ENCODE results near the gene DXO. TPM values are rescaled to one million over a fixed set of nuclear protein-coding genes. Genes with fewer than 3 reads are reported as not detected.
A peak's percentile ranks its signal among the peaks of the same experiment; 100 is the strongest.
"Not testable (repeated sequence)": the region's sequence is repeated elsewhere in the genome, so short reads cannot be mapped to it uniquely, and the experiment has no call there.

The DXO gene
- total RNA-seq, 1 donor from 2014 or later, result 6.9 TPM

- no peak for DNase-seq
Observed at GRCh38 chr6:31979238-31979898, 7.4 kb upstream of the DXO start.

- DNase-seq, result no peak
Observed at GRCh38 chr6:31978831-31979230, 6.9 kb upstream of the DXO start.

GRCh38 chr6:31977816-31978431 lies 6.0 kb upstream of the DXO start:
- no peak for DNase-seq

DNA sequence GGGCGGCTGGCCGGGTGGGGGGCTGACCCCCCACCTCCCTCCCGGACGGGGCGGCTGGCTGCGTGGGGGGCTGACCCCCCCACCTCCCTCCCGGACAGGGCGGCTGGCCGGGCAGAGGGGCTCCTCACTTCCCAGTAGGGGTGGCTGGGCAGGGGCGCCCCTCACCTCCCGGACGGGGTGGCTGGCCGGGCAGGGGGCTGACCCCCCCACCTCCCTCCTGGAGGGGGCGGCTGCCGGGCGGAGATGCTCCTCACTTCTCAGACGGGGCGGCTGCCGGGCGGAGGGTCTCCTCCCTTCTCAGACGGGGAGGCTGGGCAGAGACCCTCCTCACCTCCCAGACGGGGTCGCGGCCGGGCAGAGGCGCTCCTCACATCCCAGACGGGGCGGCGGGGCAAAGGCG lies 4.1 kb upstream of the DXO start:
- not testable (repeated sequence) for DNase-seq

GRCh38 chr6:31972709-31973350 lies 892 bp upstream of the DXO start:
- DNase-seq, result no peak

DNA sequence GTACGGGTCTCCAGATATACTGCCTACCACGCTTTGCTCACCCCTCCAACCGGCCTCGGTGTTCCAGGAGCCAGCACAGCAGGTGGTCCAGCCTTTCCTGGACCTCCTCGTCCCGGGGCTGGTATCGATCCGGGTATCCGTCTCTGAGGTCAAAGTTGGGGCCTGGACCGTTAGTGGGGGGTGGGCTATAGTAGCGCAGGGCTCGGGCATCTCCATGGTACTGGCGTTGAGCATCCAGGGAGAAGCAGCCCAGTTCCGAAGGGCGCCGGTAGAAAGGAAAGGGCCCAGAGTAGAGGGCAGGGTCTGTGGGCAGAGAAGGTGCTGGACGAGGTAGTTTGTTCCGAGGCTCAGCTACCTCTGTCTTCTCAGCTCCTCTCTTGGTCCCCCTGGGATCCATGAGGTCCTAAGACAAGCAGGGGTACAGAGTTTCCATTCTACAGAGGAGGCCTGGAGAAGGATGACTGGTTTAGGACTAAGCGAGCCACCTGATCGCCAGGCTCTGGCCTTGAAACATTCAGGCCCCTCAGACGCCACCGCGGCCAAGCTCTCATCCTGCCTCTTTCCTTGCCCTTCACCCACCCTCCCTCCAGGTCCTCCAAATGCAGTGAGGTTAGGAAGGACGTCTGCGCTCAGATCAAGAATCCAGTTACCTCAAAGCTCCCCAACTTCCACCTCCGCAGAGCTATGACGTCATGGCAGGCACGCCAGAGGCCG lies 502 bp downstream of the DXO start:
- no peak for DNase-seq

GRCh38 chr6:31970604-31971271 lies 1.2 kb downstream of the DXO start:
- DNase-seq, result no peak

GRCh38 chr6:31969712-31970603 lies 2.0 kb downstream of the DXO start:
- DNase-seq, result no peak

GRCh38 chr6:31968791-31969711 lies 2.9 kb downstream of the DXO start:
- DNase-seq, result no peak

- DNase-seq, result no peak
Observed at GRCh38 chr6:31968326-31968725, 3.6 kb downstream of the DXO start.

GRCh38 chr6:31967926-31968320 lies 4.0 kb downstream of the DXO start:
- no peak for DNase-seq

DNA sequence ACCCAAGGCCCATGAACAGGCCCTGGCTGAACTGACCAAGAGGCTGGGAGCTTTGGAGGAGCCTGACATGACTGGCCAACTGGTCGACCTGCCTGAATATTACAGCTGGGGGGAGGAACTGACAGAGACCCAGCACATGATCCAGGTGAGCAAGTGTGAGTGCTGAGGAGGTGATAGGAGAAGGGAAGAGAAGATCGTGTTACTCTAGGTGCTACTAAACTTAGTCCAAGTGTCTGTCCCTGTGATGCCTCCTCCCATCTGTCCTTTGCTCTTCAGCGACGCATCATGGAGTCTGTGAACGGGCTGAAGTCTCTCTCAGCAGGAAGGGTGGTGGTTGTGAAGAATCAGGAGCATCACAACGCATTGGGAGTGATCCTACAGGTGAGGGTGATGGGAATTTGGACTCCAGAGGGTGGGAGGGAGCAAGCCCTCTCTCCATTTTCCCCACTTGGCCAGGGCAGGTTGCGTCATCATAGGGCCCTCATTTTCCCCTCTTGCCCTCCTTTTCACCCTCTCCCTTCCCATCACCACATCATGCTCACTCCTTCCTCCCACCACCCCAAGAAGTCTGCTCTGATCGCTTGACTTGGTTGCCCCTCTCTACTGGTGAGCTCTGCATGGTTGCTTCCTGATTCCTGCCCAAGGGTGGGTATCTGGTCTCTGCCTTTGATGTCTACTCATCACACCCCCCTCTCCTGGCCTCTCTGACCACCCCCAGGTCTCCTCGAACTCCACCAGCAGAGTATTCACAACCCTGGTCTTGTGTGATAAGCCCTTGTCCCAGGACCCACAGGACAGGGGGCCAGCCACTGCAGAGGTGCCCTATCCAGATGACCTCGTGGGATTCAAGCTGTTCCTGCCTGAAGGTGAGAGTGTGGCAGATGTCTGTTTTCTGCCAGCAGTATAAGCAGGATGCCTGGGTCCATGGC lies 4.7 kb downstream of the DXO start:
- no peak for DNase-seq

DNA sequence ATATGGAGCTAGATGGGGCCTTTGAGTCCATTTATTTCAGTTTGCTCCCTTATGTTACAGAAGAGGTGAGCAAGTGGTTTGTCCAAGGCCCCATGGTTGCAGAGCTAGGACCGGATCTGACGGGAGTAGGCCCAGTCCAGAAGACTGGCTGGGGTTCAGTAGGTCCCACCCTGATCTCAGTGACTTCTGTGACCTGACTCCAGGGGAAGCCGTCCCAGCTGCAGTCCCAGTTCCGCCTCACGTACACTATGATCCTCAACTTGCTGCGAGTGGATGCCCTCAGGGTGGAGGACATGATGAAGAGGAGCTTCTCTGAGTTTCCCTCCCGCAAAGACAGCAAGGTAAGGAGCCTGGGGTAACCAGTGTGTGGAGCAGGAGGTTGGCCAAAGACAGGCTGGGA lies 5.4 kb downstream of the DXO start:
- no peak for DNase-seq

GRCh38 chr6:31965700-31966099 lies 6.2 kb downstream of the DXO start:
- DNase-seq, result no peak

GRCh38 chr6:31963921-31964320 lies 8.0 kb downstream of the DXO start:
- no peak for DNase-seq

DNA sequence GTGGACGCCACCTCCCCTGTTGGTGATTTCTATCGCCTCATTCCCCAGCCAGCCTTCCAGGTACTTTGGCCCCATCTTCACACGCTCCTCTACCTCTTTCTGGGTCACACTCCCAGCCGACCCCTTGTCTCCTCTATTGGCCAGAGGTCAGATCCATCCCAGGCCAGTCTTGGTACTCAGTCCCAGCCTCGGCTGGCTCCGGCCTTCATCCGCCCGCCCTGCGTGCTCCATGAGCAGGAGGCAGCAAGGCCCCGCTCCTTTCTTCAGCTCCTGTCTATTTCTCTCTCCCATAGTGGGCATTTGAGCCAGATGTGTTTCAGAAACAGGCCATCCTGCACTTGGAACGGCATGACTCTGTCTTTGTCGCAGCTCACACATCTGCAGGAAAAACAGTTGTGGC lies 10.3 kb downstream of the DXO start:
- no peak for DNase-seq

- peak; percentile 97 for DNase-seq
Observed at GRCh38 chr6:31958741-31959739, 12.9 kb downstream of the DXO start, which contains the start of the genes NELFE and SKIC2. NELFE (minus strand) TSS chr6:31958971; CDS start chr6:31958446, 525 bp downstream. SKIC2 (plus strand) TSS chr6:31959175; CDS start chr6:31959193, 18 bp downstream.

DNA sequence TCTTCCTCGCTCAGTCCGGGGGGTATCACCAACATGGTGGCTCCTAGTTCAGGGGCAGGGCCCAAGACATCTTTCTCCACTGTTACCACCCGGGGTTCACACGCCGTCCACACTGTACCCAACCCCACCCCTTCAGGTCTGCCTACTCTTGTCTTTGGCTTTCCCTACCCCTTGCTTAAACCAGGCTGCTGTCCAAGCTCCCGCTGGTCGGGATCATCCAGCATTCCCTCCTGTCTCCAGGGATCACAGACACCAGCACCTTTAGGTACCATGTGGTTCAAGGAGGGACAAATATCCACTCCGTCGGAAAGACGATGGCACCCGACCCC lies 13.6 kb downstream of the DXO start:
- DNase-seq, result no peak
